ENCODE data around the gene RWDD1.

Gene RWDD1

GRCh38 chr6:116615937-116616736 is 44.8 kb downstream of the RWDD1 start, which contains the start of gene RSPH4A:
Gene RSPH4A (plus strand): TSS chr6:116616479. CDS start chr6:116616624, 145 bp downstream.
- peak; percentile 87 to 92 for DNase-seq

- DNase-seq, result no peak
These were observed 45.4 kb downstream of the RWDD1 start for GRCh38 chr6:116616737-116617053.

- DNase-seq, result no peak
These were observed 52.9 kb downstream of the RWDD1 start for GRCh38 chr6:116624036-116624805.

- no peak for DNase-seq
These were observed 54.6 kb downstream of the RWDD1 start for GRCh38 chr6:116625872-116626271.

DNA sequence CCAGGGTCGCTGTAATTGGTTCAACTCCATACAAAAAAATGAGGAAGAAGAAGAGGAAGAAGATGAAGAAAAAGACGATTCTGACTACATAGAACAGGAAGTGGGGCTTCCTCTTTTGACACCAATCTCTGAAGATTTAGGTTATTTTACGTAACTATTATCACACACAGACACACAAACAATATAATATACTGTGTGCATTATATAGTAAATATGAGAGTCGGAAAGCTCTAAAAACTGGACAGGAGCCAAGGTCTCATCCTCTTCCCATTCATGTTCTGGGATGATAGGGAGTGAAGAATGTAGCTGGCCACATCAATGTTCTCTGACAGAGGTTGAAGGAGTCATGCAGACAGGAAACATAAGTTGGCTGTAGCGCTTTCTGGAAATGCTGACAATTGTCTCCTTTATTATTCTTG is 58.3 kb downstream of the RWDD1 start:
- DNase-seq, result no peak

- DNase-seq, result peak; percentile 12 to 61
These were observed 60.2 kb downstream of the RWDD1 start for GRCh38 chr6:116631379-116631990.

DNA sequence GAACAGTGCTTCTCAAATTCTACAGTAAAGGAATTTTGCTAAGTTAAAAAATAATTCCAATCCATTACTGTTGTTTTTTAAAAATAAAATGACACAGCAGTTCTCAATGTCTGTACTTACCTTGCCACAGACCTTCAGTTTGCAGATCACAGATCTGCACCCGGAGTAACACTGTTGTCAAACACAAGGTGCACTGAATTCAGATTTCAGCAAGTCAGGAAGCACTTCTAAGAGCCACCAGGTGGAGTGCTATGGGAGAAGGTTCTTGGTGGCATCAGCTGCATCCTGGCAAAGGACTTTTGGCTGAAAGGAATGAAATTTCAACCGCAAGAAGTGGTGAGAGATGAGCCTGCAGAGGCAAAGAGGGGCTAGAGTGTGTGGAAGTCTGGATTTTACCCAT is 62.4 kb downstream of the RWDD1 start:
- DNase-seq, result peak in 1 of 2 experiments; percentile 6
